Fibroblast of peridontal ligament (primary cell): ENCODE measurements around the gene LAMA3.

ENCODE experiments used
- DNase-seq: peaks from one replicate; pipeline ENCODE4 v3.0.0-alpha.2; 2010; ENCODE audit errors: extremely low read depth

The LAMA3 gene

DNA sequence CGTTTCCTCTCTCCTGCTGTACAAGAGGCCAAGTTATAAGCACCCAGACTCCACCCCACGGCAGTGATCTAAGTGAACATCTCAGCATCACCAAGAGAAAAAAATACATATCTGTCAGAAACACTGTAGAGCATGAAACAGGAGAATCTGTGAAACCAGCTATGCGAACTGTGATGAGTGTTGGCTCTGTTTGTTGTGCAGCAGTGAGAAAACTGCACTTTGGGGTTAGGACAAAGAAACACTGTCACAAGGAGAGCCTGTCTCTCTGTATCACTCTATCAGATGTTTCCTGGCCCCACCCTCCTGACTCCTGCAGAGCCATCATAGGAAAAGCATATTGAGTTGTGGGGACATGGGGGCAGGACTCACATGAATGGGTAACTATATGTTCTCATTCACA lies 87.1 kb downstream of the LAMA3 start:
- no peak for DNase-seq

DNA sequence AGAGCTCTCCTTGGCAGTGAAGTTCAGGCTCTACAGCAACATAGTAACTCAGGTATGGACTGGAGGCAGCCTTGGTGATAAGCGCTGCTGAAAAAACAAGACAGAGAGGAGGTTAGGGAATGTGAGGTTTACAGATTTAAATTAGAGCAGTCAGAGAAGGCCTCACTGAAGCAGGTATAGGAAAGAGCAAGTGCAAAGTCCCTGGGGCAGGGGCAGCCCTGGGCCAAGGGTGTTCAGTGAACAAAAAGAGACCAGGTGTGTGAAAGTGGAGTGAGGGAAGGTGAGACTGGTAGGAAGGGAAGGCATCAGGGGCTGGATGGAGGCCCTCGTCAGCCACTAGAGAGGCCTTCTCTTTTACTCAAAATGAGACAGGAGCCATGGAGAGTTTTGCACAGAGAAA lies 89.6 kb downstream of the LAMA3 start:
- no peak for DNase-seq

DNA sequence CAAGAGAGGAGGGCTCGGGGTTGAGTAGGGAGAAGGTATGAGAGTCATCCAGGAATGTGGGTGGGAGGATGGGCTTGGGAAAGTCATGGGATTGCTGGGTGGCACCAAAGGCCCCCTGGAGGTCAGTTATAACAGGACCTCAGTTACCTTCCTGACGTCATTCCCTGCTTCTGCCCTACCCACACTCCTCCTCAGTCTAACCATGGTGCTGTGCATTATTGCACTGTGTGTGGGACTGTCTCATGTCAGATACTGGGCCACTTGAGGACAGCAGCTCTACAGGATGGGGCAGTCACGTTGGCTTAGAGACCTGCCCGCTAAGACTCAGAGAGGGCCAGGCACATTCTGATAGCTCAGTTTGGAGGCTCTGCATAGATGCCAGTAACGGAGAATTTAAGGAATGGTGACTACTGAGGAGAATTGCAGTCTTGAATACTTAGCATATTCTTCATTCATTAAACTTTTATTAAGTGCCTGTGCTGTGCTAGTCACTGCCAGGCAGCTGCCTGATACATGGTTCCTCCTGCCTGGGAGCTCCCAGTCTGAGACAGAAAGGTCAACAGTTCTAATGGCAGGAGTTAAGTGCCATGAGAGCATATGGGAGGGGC lies 90.5 kb downstream of the LAMA3 start:
- DNase-seq, result no peak

DNA sequence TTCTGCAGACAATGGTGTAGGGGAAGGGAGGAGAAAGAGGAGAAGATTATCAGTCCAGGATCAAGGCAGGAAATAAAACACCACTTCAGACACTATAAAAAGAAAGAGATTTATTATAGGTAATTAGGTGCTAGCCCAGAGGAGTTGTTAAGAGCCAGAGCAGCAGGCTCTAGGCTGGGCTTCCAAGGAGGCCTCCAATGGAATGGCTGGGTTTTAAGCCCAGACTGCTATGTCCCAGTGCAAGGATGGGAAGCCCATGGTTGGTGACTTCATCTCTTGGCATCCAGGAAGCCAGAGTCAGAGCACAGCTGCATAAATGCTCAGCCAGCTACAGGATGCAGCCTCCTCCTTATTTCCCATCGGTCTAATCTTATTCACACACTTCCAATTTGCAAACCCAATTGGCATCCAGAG lies 95.6 kb downstream of the LAMA3 start:
- DNase-seq, result peak; percentile 87

- no peak for DNase-seq
Measured at GRCh38 chr18:23793051-23793450, 103.8 kb downstream of the LAMA3 start.

DNA sequence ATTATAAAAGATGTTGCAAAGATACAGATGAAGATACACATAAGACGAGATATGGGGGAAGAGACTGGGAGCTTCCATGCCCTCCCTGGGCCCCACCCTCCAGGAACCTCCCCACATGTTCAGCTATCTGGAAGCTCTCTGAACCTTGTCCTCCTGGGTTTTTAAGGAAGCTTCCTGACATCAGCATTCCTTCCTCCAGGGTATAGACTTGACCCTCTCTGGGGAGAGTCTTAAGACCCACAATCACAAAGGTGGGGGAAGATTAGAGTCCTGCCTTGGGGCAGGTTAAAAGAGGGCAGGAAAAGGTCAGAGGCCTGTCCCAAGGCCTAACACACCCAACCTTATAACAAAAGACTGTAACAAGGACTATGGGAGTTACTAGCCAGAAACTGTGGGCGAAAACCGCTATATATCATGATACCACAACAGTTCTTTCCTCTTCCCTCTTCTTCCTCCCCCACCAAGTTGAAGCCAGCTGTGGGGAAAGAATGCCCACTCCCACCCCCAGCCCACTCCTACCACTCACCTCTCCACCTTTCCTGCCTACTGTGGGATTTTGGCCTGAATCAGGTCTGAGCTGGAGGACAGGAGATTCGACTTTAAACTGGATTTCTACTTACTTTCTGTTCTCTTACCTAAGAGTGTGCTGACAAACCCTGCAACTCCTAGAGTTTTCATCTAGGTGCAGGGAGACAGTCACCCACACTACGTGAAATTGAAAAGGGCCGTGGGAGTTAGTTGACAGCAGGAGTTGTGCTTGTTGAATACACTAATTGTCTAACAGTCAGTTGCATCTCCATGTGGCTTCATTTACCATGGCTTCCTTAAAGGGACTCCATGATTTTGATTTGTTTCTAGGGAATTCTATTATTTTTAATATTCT lies 105.0 kb downstream of the LAMA3 start:
- no peak for DNase-seq

DNA sequence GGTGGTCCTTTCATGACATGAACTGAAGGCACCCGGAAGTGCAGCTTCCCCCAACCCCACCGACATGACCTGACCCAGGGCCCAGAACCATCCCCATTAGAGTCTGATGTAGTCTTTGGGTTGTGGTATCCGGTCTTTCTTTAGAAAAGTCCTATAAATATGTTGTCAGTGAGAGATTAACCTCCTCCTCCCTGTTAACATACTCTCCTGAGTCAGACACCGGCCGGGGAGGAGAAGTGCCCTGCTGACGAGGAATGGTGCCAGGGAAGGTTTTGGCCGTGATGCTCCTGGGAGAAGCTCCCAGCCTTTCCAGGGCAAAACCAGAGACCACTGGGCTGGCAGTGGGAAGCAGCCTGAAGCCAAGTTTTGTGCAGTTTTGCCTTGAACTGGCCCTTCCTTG lies 109.0 kb downstream of the LAMA3 start:
- DNase-seq, result no peak

DNA sequence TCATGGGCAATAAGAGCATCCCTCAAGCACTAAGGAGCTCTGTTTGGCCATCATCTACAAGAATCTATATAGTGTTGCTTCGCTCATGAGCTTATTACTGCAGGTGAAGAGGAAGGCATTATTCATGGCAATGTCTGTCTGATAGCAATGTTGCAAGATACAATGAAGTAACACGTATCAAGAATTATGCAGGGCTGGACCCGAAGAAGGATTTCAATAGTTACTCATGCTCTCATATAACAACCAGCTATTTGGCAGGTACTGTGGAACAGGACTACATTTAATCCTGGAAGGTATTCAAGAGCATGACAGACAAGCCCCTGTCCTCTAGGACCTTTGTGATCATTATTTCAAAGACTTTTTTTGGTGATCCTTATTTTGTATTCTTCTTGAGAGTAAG lies 109.6 kb downstream of the LAMA3 start:
- no peak for DNase-seq

DNA sequence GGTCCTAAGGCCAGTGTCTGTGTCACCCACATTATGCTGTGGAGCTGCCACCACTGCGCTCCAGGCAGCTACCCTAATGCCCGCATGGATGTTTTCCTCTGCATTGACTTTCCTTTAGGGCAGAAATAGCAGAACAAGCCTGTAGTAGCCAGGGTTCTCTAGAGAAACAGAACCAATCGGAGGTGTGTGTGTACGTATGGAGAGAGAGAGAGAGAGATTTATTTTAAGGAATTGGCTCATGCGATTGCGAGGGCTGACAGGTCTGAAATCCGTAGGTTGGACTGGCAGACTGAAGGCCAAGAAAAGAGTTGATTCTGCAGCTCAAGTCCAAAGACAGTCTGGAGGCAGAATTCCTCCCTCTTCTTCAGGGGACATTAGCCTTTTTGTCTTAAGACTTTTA lies 110.3 kb downstream of the LAMA3 start:
- DNase-seq, result no peak

DNA sequence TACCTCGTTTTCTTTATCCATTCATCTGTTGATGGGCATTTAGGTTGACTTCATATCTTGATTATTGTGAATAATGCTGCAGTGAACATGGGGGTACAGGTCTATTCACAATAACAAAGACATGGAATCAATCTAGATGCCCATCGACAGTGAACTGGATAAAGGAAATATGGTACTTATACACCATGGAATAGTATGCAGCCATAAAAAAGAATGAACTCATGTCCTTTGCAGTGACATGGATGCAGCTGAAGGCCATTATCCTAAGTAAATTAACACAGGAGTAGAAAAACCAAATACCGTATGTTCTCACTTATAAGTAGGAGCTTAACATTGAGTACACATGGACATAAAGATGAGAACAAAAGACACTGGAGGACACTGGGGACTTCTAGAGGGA lies 111.6 kb downstream of the LAMA3 start:
- no peak for DNase-seq

DNA sequence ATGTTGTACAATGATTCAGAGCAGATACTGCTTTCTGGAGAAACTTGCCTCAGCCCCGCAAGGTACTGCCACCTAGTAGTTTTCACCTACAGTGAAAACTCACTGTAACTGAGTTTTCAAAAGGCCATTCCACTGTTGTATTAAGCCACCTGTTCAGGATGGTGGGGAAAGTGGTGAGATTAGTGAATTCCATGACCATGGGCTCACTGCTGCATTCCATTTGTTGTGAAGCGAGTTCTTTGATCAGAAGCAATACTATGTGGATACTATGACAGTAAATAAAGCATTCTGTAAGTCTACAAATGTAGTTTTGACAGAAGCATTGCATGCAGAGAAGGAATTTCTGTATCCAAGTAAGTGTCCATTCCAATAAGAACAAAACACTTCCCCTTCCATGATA lies 113.6 kb downstream of the LAMA3 start:
- DNase-seq, result no peak

- DNase-seq, result no peak
Measured at GRCh38 chr18:23803755-23804154, 114.5 kb downstream of the LAMA3 start.

- DNase-seq, result peak; percentile 43
Measured at GRCh38 chr18:23805898-23806297, 116.6 kb downstream of the LAMA3 start.

DNA sequence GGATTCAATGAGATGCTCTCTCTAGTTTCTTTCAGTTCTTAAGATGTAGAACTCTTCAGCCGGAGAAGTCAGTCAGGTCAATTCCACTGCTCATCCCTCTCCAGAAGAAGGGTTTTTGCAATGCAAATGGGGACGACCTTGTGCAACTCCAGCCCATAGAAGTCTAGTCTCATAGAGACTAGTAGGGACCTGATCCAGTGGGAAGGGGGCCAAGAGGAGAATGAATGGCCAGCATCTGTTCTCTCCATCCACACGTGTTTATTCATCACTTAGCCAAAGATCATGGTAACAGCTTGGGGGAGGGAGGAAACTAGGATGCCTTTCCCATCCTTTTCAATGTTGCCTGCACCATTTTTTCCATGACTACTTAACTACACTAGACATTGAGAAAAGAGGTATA lies 120.2 kb downstream of the LAMA3 start:
- no peak for DNase-seq

DNA sequence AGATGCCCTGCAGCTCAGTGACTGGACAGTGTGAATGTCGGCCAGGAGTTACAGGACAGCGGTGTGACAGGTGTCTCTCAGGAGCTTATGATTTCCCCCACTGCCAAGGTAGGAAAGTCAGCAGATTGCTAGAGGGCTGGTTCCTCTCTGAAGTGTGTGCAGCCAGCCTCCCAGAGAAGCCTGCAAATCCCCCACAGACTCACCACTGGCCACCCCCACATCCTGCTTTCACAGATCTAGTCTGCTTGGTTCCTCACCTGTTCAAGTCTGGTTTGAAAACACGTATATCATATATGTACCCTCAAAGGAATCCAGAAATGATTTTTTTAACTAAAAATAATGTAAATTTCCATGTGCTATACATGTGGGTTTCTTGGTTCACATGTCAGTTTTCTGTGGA lies 121.1 kb downstream of the LAMA3 start:
- no peak for DNase-seq

GRCh38 chr18:23811176-23811575 lies 121.9 kb downstream of the LAMA3 start:
- DNase-seq, result no peak

DNA sequence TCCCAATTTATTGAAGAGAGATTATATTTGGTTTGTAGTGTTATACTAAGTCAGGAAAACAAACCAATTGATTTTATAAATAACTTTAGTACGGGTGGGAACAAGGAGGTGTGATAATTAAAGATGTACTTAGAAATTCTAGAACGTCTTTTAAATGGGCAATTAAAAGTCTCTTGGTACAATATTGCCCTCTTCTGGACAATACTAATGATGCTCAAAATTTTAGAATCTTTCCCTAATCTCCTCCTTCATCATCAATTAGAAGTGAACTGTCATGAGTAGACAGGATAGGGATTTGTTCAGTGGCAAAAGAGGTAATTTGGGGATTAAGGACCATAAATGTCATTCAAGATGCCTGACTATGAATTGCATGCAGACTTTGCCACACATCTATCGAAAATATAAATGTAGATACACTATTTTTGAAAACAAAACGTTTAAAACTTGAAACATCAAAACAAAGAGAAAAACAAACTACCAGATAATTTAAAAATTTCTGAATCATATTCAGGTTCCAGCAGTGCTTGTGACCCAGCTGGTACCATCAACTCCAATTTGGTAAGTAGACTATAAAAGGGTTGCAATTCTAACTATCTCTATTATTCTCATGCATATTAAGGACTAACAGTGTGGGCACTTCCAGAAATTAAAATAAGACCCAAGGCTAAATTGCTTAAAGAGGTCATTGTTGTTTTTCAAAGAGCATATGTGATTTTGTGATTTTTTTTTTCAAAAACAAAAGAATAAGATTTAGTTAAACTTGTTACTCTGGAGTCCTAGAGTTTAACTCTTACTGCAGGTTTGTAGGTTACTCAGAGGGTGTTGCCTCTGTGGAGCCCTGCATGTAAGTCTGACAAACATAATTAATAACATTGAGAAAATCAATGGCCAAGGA lies 123.5 kb downstream of the LAMA3 start:
- peak; percentile 65 for DNase-seq

DNA sequence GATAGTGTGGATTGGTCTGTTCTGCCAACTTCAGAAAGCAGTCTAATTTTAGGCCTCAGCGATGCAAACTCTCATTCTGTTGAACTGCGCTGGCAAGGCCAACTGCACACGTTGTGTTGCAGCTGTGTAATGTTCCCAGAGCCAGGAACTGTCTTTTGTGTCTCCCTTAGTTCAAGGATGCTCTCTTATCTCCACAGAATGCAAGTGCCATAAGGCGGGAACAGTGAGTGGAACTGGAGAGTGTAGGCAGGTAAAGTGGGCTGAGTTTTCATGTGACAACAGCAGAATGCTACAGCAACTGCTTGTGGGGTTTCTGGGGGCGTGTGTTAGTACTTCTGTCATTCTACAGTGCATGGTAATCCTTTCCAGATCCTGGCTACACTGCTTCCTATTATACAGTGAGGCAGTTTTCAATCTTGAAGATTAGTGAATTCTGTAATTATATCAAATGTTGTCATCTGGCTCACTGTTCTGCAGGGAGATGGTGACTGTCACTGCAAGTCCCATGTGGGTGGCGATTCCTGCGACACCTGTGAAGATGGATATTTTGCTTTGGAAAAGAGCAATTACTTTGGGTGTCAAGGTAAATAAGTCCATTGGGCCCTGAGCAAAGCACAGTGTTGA lies 125.8 kb downstream of the LAMA3 start:
- no peak for DNase-seq

DNA sequence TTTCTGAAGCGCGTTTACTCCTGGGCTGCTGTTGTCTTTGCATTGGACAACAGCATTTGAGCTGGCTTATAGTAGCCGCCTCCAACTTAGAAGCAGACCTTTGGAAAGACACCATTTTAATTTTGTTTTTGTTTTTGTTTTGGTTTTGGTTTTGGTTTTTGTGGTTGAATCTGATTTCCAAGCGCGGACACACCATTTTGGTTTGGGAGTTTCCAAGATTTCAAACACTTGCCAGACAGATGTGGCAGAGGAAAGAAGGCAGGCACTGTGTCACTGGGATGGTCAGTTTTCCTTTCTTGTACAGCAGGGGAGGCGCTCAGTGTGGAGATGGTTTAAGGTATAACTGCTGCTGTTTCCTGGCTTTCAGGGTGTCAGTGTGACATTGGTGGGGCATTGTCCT lies 126.8 kb downstream of the LAMA3 start:
- DNase-seq, result no peak

DNA sequence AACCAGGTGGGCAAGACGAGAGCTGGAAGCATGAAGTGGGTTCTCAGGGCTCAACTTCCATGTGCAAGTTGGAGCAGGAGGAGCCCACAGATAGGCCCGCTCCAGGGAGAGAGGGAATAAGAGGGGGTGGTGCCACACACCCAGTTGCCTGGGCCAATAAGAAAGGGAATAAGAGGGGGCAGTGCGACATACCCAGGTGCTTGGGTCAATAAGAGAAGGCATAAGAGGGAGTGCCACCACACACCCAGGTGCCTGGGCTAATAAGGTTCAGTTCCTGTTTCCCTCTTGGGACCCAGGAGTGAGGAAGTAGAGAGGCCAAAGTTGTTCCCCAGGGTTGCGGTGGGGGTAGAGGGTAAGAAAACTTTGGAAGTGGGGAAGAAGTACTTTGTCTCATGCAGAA lies 127.5 kb downstream of the LAMA3 start:
- DNase-seq, result no peak

DNA sequence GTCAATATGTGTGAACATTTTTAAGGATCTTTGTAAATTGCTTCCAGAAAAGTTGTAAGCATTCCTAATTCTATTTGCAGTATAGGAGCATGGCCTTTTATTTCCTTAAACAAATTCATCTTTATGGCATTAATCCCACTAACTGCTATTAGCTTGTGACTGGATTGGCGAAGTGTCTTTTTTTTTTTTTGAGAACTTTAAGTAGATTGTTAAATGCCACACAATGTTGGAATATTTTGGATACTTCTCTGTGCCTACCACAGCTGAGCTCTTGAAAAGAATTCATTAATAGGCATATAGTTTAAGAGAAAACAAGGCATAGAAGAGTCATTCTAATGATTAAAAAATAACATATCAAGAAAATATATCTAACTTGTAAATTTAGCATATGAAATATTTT lies 129.7 kb downstream of the LAMA3 start:
- no peak for DNase-seq
